Measurements from ENCODE around the gene MBP. TPM values are rescaled to one million over a fixed set of nuclear protein-coding genes. Genes with fewer than 3 reads are reported as not detected.
A peak's percentile ranks its signal among the peaks of the same experiment; 100 is the strongest.

The MBP gene
- total RNA-seq, 6 experiments from 2014 or later, result 0.05 to 0.23 (median 0.12) TPM; not detected in 1

DNA sequence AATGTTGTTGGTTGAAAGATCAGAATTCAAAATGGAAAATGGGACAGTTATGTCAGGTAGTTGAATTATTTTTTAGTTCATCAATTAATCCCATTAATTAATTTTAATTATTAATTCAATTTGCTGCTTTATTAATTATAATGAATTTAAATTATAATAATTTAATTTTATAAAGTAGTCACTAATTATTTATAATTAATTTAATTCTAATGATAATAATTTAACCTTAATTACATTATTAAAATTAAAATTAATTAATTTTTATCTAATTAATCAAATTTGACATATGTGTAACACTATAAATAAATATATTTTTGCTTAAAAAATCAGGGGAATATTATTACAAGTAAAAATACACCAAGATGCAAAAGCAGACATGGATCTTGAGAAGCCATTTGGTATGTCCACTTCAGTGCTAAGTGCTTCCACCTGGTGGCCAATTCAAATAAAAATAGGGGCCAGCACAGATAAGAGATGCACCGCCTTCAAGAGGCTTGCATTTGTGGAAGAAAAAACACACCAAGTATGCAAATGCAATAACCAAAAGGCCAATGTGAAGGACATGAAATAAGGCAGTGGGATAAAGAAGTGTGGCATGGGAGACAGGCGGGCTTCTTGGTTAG is 73.2 kb downstream of the MBP start:
- Mint-ChIP-seq H3K27me3 (ENCODE audit: insufficient read depth) (peaks cover 5% of the 10 kb centered on the region), H3K27ac (no peak overlapping the region), H3K9me3 (no peaks in the 10 kb centered on the region), H3K36me3 (ENCODE audit: low read depth) (peaks cover 3% of the 10 kb centered on the region; the same call in 1 of the 2 replicates), H3K4me3 (no peak overlapping the region), H3K4me1 (ENCODE audit: low read depth) (peaks cover 45% of the 10 kb centered on the region)
- DNase-seq, result peak; percentile 61
- TF ChIP-seq, protein P1, sequence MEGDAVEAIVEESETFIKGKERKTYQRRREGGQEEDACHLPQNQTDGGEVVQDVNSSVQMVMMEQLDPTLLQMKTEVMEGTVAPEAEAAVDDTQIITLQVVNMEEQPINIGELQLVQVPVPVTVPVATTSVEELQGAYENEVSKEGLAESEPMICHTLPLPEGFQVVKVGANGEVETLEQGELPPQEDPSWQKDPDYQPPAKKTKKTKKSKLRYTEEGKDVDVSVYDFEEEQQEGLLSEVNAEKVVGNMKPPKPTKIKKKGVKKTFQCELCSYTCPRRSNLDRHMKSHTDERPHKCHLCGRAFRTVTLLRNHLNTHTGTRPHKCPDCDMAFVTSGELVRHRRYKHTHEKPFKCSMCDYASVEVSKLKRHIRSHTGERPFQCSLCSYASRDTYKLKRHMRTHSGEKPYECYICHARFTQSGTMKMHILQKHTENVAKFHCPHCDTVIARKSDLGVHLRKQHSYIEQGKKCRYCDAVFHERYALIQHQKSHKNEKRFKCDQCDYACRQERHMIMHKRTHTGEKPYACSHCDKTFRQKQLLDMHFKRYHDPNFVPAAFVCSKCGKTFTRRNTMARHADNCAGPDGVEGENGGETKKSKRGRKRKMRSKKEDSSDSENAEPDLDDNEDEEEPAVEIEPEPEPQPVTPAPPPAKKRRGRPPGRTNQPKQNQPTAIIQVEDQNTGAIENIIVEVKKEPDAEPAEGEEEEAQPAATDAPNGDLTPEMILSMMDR (IDR thresholded peaks at IDR 0.05), result peak; percentile 85

DNA sequence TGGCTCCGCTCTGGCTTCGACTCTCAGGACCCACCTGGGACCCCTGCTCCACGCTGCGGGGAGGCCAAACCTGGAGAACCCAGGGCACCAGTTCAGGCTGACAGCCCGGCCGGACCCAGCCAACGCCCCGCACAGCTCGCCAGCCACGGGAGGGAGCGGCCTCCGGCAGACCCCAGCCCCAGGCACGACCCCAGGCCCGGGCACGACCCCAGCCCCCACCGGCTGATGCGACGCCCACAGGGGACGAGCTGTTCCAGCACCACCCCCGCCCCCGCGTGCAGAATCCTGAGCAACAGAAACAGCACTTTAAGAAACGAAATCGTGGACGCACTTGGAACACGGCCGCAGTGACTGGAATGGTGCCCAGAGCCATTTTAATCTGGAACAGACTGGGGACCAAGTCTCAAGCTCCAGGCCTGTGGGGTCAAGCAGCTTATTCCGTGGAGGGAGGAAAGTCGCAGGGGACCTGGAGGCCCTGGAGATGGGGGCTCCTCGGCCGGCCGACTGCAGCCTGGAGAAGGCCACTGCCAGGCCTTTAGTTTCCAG is 74.2 kb downstream of the MBP start:
- H3K4me1 Mint-ChIP-seq (ENCODE audit: low read depth), result peaks cover 38% of the 10 kb centered on the region
- no peak overlapping the region for H3K4me3 Mint-ChIP-seq
- H3K36me3 Mint-ChIP-seq (ENCODE audit: low read depth), result no peaks in the 10 kb centered on the region; the same call in 1 of the 2 replicates
- TF ChIP-seq, protein P1 (IDR thresholded peaks at IDR 0.05), result no peak
- no peak overlapping the region for H3K27ac Mint-ChIP-seq
- DNase-seq, result no peak
- peaks cover 5% of the 10 kb centered on the region for H3K27me3 Mint-ChIP-seq (ENCODE audit: insufficient read depth)
- H3K9me3 Mint-ChIP-seq, result no peaks in the 10 kb centered on the region

DNA sequence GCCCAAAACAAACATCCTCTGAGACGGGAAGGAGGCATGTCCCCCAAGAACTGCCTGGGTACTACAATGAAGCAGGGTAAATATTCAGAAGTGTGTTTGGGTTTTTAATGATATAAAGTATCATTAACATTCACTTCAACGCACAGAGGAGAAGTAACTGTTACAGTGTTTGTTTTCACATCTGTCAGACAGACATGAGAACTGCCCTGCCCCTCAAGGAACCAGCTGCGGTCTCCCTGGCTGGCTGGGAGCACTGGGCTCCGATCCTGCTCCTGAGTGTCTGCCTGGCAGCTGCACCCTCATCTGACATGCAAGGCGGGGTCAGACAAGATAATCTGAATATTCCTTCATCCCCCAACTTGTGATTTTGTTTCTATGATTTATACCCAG is 75.6 kb downstream of the MBP start:
- peaks cover 5% of the 10 kb centered on the region for H3K27me3 Mint-ChIP-seq (ENCODE audit: insufficient read depth)
- H3K4me1 Mint-ChIP-seq (ENCODE audit: low read depth), result peaks cover 25% of the 10 kb centered on the region
- DNase-seq, result no peak
- H3K27ac Mint-ChIP-seq, result no peak overlapping the region
- TF ChIP-seq, protein P1 (IDR thresholded peaks at IDR 0.05), result no peak
- H3K36me3 Mint-ChIP-seq (ENCODE audit: low read depth), result no peaks in the 10 kb centered on the region; the same call in 1 of the 2 replicates
- no peak overlapping the region for H3K4me3 Mint-ChIP-seq
- H3K9me3 Mint-ChIP-seq, result no peaks in the 10 kb centered on the region

DNA sequence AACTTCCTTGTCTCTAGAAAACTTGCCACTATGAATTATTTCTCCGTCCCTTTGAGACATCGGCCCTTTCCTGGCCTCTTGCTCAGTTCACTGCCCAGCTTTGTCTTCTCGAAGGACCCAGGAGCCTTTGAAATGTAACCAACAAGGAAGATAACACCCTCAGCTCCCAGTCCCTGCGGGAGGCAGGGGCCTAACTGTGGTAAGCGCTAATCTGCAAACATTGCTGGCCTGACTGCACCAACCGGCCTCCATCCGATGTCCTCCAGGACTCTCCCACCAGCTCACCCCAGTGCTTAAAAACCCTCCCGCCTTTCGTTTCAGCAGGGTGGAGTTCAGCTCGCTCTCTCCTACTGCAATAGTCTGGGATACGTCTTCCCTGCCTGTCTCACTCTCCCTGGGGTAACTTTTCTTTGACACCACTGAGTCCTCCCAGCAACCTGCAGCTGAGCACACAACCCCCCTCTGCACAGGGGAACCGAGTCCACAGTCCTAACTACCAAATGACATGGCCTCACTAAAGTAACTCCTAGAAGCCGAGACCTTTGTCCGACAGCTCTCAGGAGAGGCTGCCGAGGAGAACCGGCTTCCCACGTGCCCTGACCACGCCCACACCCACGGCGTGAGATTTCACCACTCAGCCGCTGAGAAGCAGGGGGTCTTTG is 76.1 kb downstream of the MBP start:
- Mint-ChIP-seq H3K27me3 (ENCODE audit: insufficient read depth) (peaks cover 5% of the 10 kb centered on the region), H3K4me1 (ENCODE audit: low read depth) (peaks cover 21% of the 10 kb centered on the region; the same call in 1 of the 2 replicates), H3K36me3 (ENCODE audit: low read depth) (no peaks in the 10 kb centered on the region), H3K27ac (no peak overlapping the region), H3K9me3 (no peaks in the 10 kb centered on the region), H3K4me3 (no peak overlapping the region)
- no peak for DNase-seq
- TF ChIP-seq, protein P1 (IDR thresholded peaks at IDR 0.05), result no peak

DNA sequence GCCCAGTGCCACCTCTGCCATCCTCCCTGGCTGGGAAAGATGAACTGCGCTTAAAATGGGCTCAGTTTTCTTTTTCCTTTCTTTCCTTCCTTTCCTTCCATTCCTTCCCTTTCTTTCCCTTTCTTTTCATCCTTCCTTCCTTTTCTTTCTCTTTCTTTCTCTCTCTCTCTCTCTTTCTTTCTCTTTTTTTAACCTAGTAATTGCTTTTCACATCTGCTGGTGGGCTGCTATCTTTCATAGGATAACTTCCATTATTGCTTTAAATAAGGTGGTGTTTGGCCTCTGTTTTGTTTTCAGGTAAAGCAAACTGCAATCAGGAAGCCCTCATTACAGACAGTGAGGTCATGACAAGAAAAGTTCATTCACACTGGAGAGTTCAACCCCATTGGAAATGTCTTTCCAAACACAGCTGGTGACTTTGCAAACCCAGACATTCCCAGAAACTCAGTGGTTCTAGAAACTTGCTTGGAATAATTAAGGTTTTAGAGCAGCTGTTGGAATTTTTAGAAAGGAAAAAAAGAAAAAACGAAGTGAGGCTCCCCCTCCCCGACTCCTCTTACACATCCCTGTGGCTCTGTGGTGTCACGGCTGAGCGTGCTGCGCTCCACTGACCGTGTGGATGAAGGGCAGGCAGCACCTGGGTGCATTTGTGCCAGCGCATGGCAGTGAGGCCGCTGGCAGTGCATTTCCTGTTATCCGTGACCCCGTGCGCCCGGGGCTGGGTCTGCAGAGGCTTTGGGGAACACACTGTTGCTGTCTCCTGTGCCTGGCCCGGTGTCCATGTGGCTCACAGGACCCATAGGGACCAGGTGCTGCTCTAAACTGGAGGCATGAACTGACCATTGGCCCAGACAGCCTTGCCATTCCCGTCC is 76.9 kb downstream of the MBP start:
- Mint-ChIP-seq H3K27ac (no peak overlapping the region), H3K4me3 (no peak overlapping the region), H3K4me1 (ENCODE audit: low read depth) (peaks cover 16% of the 10 kb centered on the region; the same call in 1 of the 2 replicates), H3K9me3 (no peaks in the 10 kb centered on the region), H3K27me3 (ENCODE audit: insufficient read depth) (peaks cover 5% of the 10 kb centered on the region), H3K36me3 (ENCODE audit: low read depth) (no peaks in the 10 kb centered on the region)
- DNase-seq, result no peak
- TF ChIP-seq, protein P1 (IDR thresholded peaks at IDR 0.05), result no peak
